ENCODE results near the gene SPTBN1.
"Not testable (repeated sequence)": the region's sequence is repeated elsewhere in the genome, so short reads cannot be mapped to it uniquely, and the experiment has no call there.

SPTBN1 gene

DNA sequence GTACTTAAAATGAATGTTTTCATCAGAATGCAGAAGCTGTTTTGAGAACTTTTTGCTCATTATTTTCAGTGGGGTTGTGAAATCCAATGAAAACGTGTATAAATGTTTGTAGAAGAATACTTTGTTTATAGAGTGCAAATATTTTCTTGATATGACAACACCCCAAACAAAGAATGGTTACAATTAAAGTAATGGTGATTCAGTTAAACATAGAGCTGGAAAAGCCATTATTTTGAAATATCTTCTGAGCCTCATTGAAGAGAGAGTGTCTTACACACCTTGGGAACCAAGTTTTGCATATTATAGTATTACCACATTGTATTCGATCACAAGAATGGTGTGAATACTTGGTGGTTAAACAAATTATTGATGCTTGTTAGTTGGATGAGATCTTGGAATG is 48.7 kb downstream of the SPTBN1 start:
- DNase-seq: no peak

DNA sequence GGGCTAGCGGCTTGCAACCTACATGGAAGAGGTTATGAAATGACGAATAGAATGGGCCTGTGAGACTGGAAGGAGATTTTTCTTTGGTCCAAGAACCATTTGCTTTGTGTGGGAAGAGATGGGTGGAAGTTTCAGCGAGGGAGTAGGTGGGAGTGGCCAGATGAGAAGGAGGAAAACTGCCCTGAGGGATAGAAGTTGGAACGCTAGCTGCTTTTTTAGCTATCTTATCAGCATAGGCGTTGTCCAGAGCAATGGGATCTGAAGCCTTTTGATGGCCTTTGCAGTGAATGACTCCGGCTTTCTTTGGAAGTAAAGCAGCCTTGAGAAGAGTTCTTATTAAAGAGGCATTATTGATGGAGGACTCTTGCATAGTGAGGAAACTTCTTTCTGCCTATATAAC is 52.4 kb downstream of the SPTBN1 start:
- DNase-seq: no peak

DNA sequence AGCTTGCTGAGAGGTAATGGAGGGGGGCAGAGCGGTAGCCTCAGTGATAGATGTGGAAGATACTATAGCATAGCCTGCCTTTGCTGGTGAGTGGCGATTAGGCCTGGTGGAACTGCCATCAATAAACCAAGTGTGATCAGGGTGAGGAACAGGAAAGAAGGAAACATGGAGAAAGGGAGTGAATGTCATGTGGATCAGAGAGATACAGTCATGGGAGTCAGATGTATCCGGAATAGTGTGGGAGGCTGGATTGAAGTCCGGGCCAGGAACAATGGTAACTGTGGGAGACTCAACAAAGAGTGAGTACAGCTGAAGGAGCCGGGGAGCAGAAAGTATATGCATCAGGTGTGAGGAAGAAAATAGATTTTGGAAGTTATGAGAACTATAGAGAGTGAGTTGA is 52.9 kb downstream of the SPTBN1 start:
- DNase-seq: not testable (repeated sequence)

DNA sequence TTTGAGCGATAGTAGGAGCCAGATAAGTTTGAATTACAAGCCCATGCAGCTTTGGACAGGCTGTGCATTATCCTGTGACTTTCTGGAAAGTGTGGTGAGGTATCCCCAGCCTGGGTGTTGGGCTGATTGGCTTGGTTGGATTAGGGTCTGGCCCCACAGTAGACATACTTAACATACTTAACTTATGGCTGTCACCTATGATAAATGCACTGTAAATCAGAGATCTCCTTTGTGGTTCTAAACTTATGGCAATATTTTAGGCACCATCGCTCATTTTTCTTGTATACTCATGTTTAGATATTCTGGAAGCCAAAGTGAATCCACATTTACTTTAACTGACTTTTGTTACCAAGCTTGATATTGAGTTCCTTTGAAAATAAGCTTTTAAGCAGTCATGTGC is 54.8 kb downstream of the SPTBN1 start:
- no peak for DNase-seq

DNA sequence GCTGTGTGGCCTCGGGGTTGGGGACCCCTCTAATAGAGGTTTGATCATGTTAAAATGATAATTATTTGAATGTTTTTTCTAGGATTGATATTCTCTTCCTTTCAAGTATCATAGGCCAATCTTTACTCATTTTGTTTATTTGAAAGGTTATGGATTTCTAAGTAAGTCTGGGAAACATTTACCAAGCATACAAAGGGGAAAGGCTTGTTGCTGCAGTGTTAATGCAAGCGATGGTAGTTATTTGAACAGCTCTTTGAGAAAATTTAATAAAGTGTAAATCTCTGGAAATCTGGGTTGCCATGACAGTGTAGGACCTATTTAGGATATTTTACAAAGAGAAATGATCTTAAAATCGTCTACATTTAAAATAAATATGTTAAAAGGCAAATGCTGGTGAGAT is 56.1 kb downstream of the SPTBN1 start:
- no peak for DNase-seq

DNA sequence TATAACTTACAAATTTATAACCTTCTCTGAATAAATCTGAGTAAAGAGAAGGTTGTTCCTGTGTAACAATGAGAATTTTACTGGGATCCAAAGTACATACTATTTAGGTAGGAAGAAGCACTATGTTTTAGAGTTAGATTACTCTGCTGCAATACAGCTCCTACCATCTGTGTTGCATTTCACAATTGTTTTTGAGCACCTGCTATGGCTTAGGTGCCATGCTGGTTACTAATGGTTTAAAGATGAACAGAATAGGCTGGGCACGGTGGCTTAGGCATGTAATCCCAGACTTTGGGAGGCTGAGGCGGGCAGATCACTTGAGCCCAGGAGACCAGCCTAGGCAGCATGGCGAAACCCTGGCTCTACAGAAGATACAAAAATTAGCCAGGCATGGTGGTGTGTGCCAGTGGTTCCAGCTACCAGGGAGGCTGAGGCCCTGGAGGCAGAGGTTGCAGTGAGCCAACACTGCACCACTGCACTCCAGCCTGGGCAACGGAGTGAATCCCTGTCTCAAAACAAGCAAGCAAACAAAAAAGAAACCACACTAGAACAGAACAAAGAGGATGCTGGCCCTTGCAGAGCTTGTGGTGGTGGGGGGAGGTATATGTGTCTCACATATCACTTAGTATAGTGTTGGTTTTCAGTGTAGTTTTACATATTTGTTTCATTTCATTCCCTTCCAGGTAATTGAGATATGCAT is 56.7 kb downstream of the SPTBN1 start:
- DNase-seq: no peak

DNA sequence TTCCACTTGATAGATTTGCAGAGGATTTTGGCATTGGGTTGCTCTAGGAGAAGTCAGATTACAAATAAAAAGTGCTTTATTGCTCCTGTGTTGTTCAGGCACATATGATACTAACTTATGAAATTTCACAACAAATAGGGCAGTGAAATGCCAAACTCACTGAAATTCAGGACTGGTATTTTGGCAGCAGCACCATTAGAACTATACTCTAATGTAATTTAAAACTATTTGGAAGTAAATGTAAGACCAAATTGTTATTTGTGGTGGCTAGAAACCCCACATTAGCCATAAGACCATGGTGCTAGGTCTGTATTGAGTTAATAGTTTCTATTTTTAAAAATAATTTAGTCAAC is 57.2 kb downstream of the SPTBN1 start:
- DNase-seq: no peak

DNA sequence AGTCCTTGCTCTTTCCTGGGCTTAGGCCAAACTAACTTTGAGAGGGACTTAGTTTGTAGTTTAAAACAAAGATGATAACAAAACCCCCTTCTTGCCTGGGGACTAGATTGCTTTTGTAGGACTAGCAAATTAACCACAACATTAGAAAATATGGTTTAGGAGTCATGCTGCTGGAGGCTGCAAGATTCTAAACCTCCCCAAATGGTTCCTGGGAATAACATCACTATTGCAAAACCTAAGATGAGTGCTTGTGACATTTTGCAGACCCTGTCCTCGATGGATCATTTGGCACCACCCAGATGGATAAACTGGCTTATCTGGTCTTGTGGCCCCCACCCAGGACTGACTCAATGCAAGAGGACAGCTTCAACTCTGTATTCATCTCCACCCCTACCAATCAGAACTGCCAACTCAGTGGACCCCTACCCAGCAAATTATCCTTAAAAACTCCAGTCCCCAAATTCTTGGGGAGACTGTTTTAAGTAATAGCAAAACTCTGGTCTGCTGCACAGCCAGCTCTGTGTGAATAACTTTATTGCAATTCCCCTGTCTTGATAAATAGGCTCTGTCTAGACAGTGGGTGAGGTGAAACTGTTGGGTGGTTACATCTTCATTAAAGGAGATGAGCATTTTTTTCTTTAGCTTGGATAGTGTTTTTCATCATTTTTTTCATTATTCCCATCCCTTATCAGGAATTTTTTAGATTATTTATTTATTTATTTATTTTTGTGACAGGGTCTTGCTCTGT is 58.9 kb downstream of the SPTBN1 start:
- DNase-seq: no peak

DNA sequence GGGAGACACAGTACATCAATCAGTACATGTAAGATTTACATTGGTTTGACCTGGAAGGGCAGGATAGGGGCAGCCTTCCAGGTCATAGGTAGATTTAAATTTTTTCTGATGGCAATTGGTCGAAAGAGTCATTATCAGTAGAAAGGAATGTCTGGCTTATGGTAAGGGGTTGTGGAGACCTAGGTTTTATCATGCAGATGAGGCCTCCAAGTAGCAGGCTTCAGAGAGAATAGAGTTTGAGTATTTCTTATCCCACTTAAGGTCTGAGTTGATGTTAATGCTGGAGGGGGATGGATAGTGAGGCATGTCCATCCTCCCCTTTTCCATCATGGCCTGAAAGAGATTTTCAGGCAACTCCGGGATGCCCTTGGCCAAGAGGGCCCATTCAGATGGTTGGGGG is 60.7 kb downstream of the SPTBN1 start:
- DNase-seq: no peak

DNA sequence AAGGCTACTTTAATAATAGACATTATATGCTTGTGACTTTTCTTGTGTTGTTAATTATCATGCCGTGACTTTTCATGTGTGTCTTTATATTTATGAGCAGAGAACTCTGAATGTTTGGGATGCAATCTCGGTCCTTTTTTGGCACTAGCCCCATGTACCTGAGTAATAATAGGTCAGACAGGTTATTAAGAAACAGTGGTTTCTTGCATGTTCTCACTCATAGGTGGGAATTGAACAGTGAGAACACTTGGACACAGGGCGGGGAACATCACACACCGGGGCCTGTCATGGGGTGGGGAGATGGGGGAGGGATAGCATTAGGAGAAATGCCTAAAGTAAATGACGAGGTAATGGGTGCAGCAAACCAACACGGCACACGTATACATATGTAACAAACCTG is 61.9 kb downstream of the SPTBN1 start:
- not testable (repeated sequence) for DNase-seq

DNA sequence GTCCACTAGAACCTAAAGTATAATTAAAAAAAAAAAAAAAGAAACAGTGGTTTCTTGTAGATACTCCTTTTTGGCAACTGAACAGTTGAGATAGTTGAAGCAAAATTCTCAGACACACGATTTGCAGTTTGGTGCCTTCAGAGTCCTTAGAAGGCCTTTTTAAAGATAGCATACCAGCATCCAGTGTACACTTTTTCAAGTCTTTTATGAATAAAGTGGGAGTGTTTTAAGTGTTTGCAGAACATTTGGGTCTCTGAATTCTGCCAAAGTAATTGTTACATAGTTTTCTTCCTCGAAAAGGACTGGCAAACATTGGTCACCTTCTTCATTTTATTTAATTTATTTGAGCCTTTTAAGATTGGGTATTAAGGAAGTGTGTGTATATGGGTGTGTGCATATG is 62.3 kb downstream of the SPTBN1 start:
- DNase-seq: no peak

DNA sequence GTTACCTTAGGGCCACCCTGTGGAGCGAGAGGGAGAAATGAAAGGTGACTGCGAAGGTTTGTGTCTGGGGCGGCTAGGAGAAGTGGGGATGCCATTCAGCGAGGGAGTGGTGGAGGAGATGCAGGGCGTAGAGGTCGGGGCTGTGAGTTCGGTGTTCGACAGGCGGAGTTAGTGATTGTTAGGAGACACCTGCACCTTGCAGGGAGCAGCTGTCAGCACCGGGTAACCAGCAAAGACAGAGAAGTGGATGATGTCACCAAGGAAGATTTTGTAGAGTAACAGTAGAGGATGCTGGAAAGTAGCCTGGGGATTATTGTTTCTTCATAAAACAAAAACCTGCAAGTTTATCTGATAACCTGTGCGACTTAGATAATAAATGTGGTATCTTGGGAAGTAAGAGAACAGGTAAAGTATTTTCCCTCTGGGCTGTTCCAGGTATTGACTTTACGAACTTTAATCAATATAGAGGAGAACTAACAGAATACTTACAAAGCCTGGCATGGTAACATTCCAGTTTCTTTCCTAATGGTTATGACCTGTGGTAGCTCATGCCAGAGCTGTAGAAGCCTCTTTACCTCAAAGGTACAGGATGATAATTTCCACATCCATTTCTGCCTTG is 63.8 kb downstream of the SPTBN1 start:
- DNase-seq: no peak

DNA sequence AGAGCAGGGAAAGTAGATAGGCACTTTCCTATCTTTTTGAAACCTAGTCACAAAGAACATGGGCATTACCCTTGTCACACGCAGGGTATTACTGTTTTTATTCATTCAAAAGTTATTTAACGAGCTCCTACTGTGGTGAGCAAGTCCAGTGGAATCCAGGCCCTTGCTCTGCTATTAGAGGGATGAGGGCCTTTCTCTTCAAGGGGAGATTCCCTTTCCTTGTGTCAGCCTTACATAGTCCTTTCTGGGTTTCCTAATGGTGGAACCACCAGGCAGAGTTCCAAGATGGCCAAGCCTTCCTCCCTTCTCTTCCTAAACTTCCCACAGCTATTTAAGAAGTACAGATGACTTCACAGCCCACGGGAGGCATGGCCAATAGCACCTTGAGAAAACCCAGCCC is 64.6 kb downstream of the SPTBN1 start:
- DNase-seq: no peak

DNA sequence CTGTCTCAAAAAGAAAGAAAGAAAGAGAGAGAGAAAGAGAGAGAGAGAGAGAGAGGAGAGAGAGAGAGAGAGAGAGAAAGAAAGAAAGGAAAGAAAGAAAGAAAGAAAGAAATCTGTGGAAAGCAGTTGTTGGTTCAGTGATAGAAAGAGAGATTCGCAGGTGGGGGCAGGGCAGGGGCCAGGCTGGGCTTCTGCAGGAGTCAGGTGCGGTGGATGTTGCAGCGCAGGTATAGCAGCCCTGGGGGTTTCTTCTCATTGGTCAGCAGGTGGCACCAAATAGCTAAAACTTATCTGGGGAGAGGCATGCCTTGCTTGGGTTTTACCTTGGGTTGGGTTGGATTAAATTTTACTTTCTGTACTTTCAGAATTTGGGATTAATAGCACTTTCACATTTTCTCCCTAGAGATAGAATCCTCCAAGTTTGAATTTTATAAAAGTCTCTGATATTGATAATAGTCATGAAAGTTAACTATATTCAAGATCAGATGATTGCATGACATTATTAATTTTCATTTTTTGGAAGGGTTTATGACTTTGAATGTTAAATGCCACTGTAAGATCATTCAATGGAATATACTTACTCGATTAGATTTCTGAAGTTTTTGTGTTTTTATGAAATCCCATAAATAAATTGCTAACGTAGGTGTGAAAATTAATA is 66.6 kb downstream of the SPTBN1 start:
- DNase-seq: no peak

DNA sequence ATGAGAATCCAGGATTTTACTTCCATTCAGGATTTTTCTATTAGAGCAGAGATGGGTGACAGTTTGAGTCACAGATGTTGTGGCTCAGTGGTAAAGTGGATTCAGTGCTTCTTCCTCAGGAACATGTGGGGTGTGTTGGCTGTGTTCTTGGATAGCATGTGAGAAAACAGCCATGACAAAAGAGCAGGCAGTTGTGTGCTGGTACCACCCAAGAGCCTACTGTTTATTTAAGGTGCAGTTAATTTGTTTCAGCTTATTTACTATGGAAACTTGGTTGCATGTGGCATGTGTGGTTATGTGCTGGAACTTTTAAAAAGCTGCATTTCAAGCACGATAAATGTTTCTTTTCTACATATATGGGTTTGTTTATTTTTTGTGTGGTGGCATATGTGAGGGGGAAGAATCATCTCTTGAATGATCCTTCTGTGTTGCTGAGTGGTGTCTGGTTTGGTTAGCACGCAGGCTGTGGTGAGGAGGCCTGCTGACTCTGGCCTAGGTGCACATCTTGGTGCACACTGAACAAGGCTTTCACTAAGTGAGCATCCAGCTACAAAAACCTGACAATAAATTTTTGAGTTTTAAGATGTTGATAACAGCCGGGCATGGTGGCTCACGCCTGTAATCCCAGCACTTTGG is 67.3 kb downstream of the SPTBN1 start:
- DNase-seq: no peak

DNA sequence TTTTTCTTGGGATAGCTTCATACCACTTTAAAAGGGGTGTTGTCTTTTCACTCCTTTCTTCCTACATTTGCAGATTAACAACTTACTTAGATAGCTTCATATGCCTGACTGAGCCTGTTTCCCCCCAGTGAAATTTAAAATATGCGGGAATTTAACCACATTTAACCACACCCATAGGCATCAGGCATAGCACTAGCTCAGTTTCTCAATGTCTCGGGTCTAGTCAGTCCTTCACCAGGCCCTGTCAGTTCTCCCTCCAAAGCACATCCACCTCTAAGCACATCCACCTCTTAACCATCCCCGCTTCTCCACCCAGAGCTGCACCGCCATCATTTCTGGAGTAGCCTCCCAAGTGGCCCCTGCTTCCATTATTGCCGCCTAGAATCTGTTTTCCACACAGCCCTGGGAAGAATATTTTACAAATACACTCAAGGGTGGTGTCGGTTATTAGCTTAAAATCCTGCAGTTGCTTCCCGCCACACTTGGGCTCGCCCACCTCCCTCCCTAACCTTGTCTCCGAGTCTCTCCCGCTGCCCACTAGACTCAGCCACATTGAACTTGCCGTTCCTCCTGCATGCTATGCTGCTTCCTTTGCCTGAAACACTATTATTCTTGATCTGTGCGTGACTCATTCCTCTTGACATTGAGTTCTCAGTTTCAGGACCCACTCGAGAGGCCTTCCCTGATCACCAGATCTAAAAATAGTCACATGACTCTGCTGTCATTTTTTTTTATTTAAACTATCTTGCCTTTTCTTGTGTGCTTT is 68.3 kb downstream of the SPTBN1 start:
- DNase-seq: peak; percentile 20

DNA sequence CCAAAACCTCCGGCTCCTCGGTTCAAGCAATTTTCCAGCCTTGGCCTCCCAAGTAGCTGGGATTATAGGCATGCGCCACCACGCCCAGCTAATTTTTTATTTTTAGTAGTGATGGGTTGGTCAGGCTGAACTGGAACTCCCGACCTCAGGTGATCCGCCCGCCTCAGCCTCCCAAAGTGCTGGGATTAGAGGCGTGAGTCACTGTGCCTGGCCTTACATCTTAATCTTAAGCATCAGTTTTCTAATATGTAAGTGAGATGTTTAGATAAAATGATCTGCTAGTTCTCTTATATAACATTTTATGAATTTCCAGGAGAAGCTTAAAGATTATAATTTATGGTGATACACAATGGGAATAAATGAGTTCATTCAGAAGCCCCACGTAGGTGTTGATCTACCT is 69.2 kb downstream of the SPTBN1 start:
- no peak for DNase-seq

DNA sequence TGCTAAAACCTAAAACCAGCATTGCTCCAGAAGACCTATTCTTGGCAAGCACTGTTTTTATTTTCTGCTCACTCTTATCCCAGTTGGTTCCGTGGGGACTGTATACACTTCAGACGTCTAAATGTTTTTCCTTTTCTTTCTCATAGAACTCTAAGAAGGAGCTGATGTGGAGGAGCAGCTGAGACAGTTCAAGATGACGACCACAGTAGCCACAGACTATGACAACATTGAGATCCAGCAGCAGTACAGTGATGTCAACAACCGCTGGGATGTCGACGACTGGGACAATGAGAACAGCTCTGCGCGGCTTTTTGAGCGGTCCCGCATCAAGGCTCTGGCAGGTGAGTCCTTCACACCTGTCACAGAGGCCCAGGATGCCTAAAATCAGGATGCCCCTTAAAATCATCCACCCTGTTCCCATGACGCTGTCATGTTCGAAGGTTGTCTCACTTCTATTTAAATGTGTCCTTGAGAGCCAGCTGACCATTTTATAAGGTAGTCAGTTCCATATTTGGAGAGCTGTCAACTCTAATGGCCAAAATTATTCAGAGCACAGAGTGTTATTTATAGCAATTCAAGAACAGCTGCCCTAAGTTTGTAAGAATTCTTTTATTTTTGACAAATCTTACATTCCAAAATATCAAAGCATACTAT is 70.2 kb downstream of the SPTBN1 start:
- no peak for DNase-seq

DNA sequence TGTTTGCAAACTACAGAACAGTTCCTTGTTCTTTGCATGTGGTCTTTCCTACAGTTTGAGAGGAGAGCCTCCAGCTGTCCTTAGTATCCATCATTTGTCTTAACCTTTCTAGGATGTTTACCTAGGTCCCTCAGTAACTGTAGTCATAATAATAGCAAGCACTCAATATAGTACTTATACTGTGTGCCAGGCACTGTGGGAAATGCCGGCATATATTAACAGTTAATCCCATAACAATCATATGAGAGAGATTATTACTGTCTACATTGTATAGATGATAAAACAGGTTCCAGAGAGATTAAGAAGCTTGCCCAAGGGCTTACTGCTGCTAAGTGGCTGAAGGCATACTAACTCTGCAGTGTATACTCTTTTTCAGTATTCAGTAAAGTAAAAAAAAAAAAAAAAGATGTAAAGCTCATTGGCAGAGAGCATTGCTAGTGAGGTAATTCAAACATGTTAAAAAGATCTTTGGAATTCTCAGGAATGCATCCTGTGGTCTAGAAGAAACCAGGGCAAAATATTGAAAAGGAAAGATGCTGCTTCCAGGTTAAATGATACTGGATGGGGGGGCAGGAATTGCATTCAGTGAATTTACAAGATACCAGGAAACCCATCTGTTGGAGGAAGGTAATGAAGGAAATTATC is 72.3 kb downstream of the SPTBN1 start:
- no peak for DNase-seq

DNA sequence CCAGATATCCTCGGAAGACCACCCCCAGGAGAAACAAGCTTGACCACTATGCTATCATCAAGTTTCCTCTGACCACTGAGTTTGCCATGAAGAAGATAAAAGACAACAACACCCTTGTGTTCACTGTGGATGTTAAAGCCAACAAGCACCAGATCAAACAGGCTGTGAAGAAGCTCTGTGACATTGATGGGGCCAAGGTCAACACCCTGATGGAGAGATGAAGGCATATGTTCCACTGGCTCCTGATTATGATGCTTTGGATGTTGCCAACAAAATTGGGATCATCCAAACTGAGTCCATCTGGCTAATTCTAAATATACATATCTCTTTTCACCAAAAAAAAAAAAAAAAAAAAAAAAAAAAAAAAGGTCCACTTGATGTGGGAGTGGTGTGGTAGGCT is 73.4 kb downstream of the SPTBN1 start:
- not testable (repeated sequence) for DNase-seq

DNA sequence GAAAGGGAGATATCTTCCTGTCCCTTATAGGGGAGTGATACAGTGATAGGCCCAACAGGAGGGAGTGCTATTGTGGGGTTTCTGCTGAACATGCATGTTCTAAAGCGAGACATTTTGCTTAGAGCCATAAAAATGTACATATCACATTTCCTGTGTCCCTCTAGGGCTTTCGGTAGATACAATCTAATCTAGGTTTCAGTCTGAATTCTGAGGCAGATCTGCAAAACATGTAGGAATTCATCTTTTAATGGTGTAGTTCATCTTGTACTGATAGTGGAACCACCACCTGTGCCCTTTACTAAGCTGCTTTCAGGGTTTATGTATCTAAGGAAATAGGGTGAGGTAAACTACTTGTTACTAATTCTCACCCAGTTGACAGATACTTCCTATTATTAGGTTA is 73.8 kb downstream of the SPTBN1 start:
- DNase-seq: no peak

DNA sequence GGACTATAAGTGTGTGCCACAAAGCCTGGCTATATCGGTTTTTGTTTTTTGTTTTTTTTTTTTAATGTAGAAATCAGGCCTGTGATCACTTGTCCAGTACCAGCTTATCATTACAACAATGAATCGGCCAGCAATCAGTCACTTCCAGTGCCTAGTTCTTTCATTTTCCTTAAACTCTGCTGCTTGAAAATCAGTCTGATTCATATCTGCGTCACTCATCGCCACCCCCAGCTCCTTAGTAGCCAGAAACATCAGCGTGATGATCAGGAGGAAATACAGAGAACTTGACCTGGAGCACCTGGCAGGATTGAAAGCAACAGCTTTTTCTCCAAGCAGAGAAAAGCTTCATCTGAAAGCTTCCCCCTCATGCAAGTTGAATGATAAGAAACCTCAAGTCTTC is 75.4 kb downstream of the SPTBN1 start:
- no peak for DNase-seq
